ENCODE data around the gene PFKFB4. TPM values are rescaled to one million over a fixed set of nuclear protein-coding genes. Genes with fewer than 3 reads are reported as not detected.
A peak's percentile ranks its signal among the peaks of the same experiment; 100 is the strongest.

PFKFB4 gene
- total RNA-seq, 1 experiment from 2014 or later = 12.3 TPM

DNA sequence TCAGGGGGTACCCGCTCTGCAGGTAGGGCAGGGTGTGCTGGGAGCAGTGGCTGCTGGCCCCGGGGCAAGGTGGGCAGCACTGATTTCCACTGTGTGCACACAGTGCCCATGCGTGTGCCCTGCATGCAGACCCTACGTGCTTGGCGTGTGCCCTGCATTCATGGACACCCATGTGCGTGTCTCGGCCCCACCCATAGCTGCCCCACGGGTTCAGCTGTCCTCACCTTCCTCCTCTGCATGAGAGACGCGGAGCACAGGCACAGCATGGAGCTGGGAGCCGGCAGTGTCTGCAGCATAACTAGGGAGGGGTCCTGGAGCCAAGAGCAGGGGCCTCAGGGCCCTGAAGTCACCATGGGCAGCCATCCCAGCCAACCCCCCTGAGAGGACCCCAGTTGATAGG lies 8.6 kb upstream of the PFKFB4 start:
- no peak overlapping the region for H3K18ac ChIP-seq (ENCODE audit: insufficient read length, low read depth, low read length)

More for the DNA sequence above, 8.6 kb upstream of the PFKFB4 start:
- Histone ChIP-seq H3T11ph (ENCODE audit: low read length) (no peak overlapping the region), H3K4me2 (ENCODE audit: insufficient read depth, insufficient read length, low read length) (no peak overlapping the region), H4K8ac (replicated peaks; ENCODE audit: insufficient read length, low read depth, low read length) (no peak overlapping the region), H2BK15ac (ENCODE audit: low read depth, low read length) (no peak overlapping the region), H3K79me2 (ENCODE audit: insufficient read depth, low read length) (no peaks in the 10 kb centered on the region), H3K4me1 (ENCODE audit: insufficient read depth, low read length) (peaks cover 6% of the 10 kb centered on the region; the same call in 1 of the 2 replicates), H2BK12ac (ENCODE audit: insufficient read length, low read depth, low read length) (no peak overlapping the region), H3K79me1 (ENCODE audit: insufficient read depth, low read depth, low read length, poor library complexity, severe bottlenecking) (no peaks in the 10 kb centered on the region), H3K56ac (ENCODE audit: insufficient read length, low read depth, low read length) (no peak overlapping the region), H2BK120ac (ENCODE audit: low read depth, low read length, poor library complexity, severe bottlenecking) (no peak overlapping the region), H3K4ac (ENCODE audit: low read depth, low read length) (no peak overlapping the region), H3K9me3 (ENCODE audit: control insufficient read depth, low read depth, low read length) (no peaks in the 10 kb centered on the region), H3K9ac (ENCODE audit: extremely low read depth, insufficient read length, low read length) (no peak overlapping the region), H3K23ac (ENCODE audit: insufficient read length, low read depth, low read length) (no peak overlapping the region), H2BK20ac (ENCODE audit: low read depth, low read length, poor library complexity, severe bottlenecking) (no peak overlapping the region), H4K5ac (ENCODE audit: insufficient read length, low read depth, low read length) (no peak overlapping the region), H4K91ac (ENCODE audit: insufficient read length, low read depth, low read length) (no peak overlapping the region), H3K27me3 (ENCODE audit: insufficient read depth, low read length) (no peaks in the 10 kb centered on the region), H2AFZ (ENCODE audit: low read length) (no peak overlapping the region), H2AK5ac (ENCODE audit: insufficient read length, low read length) (no peak overlapping the region), H4K20me1 (ENCODE audit: control insufficient read depth, insufficient read depth, insufficient read length) (no peaks in the 10 kb centered on the region), H3K14ac (ENCODE audit: insufficient read depth, low read length) (no peak overlapping the region; the same call in 1 of the 2 replicates), H2BK5ac (ENCODE audit: insufficient read length, low read length) (no peak overlapping the region), H3K23me2 (ENCODE audit: insufficient read length, low read depth, low read length, poor library complexity, severe bottlenecking) (no peaks in the 10 kb centered on the region), H3K27ac (ENCODE audit: insufficient read length, low read depth, low read length) (no peak overlapping the region)
- Mint-ChIP-seq H3K4me1 (peaks cover 28 to 30% of the 10 kb centered on the region in 2 experiments), H3K36me3 (ENCODE audit: insufficient read depth in 1 of 3, low read depth in 3 of 3) (peaks cover 0 to 18% (median 0%) of the 10 kb centered on the region in 3 experiments; a peak in 3 of 7 replicates), H3K27me3 (ENCODE audit: low read depth) (peaks cover 2% of the 10 kb centered on the region; the same call in 1 of the 2 replicates), H3K9me3 (no peaks in the 10 kb centered on the region; a peak in 1 of 5 replicates), H3K4me3 (no peak overlapping the region), H3K27ac (peak overlapping the region in 1 of 3 experiments; percentile 0; a peak in 1 of 7 replicates)
- WGBS (ENCODE audit: extremely low coverage, insufficient read length, low lambda C conversion rate) = no CpG with 5 or more reads among the region's 11 CpGs
- TF ChIP-seq, protein P1, sequence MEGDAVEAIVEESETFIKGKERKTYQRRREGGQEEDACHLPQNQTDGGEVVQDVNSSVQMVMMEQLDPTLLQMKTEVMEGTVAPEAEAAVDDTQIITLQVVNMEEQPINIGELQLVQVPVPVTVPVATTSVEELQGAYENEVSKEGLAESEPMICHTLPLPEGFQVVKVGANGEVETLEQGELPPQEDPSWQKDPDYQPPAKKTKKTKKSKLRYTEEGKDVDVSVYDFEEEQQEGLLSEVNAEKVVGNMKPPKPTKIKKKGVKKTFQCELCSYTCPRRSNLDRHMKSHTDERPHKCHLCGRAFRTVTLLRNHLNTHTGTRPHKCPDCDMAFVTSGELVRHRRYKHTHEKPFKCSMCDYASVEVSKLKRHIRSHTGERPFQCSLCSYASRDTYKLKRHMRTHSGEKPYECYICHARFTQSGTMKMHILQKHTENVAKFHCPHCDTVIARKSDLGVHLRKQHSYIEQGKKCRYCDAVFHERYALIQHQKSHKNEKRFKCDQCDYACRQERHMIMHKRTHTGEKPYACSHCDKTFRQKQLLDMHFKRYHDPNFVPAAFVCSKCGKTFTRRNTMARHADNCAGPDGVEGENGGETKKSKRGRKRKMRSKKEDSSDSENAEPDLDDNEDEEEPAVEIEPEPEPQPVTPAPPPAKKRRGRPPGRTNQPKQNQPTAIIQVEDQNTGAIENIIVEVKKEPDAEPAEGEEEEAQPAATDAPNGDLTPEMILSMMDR (conservative IDR thresholded peaks at IDR 0.05) = no peak
- DNase-seq = no peak
